IPS-18a (cell line): ENCODE results near the gene TIGD3.
A peak's percentile ranks its signal among the peaks of the same experiment; 100 is the strongest.

Source experiments
- H3K27ac ChIP-seq: one replicate; pipeline ENCODE4 v1.5.1; 2013; ENCODE audit warnings: low read length
- H3K27me3 ChIP-seq: one replicate; pipeline ENCODE4 v1.6.1; 2013; ENCODE audit warnings: mild to moderate bottlenecking, low read length; ENCODE audit not compliant: control insufficient read depth, insufficient read depth
- H3K36me3 ChIP-seq: one replicate; pipeline ENCODE4 v1.6.1; 2013; ENCODE audit warnings: low read depth, low read length; ENCODE audit not compliant: control insufficient read depth
- H3K4me1 ChIP-seq: one replicate; pipeline ENCODE4 v1.6.1; 2013; ENCODE audit warnings: low read depth, low read length; ENCODE audit not compliant: control insufficient read depth
- H3K4me3 ChIP-seq: one replicate; pipeline ENCODE4 v1.5.1; 2013; ENCODE audit warnings: low read length
- H3K9ac ChIP-seq: one replicate; pipeline ENCODE4 v1.6.1; 2013; ENCODE audit warnings: mild to moderate bottlenecking, low read length, moderate library complexity
- H3K9me3 ChIP-seq: one replicate; pipeline ENCODE4 v1.6.1; 2013; ENCODE audit warnings: low read depth, low read length; ENCODE audit not compliant: control insufficient read depth

The TIGD3 gene

GRCh38 chr11:65355013-65355775 is 643 bp downstream of the TIGD3 start:
- Histone ChIP-seq H3K9me3 (no peaks in the 10 kb centered on the region), H3K27ac (no peak overlapping the region), H3K27me3 (peaks cover 24% of the 10 kb centered on the region), H3K9ac (no peak overlapping the region), H3K4me1 (peaks cover 7% of the 10 kb centered on the region), H3K36me3 (peaks cover 18% of the 10 kb centered on the region), H3K4me3 (peak overlapping the region; percentile 59)

- Histone ChIP-seq H3K9ac (no peak overlapping the region), H3K27me3 (peaks cover 24% of the 10 kb centered on the region), H3K4me3 (peak overlapping the region; percentile 59)
Observed at GRCh38 chr11:65355776-65356393, 1.3 kb downstream of the TIGD3 start.

GRCh38 chr11:65356394-65356972 is 1.9 kb downstream of the TIGD3 start:
- Histone ChIP-seq H3K36me3 (peaks cover 5% of the 10 kb centered on the region), H3K9ac (no peak overlapping the region), H3K27ac (no peak overlapping the region), H3K4me1 (peaks cover 7% of the 10 kb centered on the region), H3K4me3 (no peak overlapping the region), H3K27me3 (peaks cover 24% of the 10 kb centered on the region), H3K9me3 (no peaks in the 10 kb centered on the region)

More at GRCh38 chr11:65355776-65356393, 1.3 kb downstream of the TIGD3 start:
- Histone ChIP-seq H3K27ac (no peak overlapping the region), H3K36me3 (peaks cover 11% of the 10 kb centered on the region), H3K9me3 (no peaks in the 10 kb centered on the region), H3K4me1 (peaks cover 7% of the 10 kb centered on the region)

GRCh38 chr11:65357856-65358356 is 3.4 kb downstream of the TIGD3 start:
- Histone ChIP-seq H3K9me3 (no peaks in the 10 kb centered on the region), H3K4me3 (no peak overlapping the region), H3K27me3 (peaks cover 24% of the 10 kb centered on the region), H3K9ac (no peak overlapping the region), H3K36me3 (no peaks in the 10 kb centered on the region), H3K27ac (no peak overlapping the region), H3K4me1 (peaks cover 7% of the 10 kb centered on the region)

- Histone ChIP-seq H3K9ac (no peak overlapping the region), H3K4me3 (no peak overlapping the region), H3K27ac (no peak overlapping the region), H3K9me3 (no peaks in the 10 kb centered on the region), H3K4me1 (no peaks in the 10 kb centered on the region), H3K36me3 (no peaks in the 10 kb centered on the region), H3K27me3 (peaks cover 2% of the 10 kb centered on the region)
Observed at GRCh38 chr11:65362320-65362931, 7.9 kb downstream of the TIGD3 start.

GRCh38 chr11:65362966-65363365 is 8.4 kb downstream of the TIGD3 start:
- Histone ChIP-seq H3K9ac (no peak overlapping the region), H3K4me1 (no peaks in the 10 kb centered on the region)

GRCh38 chr11:65363770-65364169 is 9.2 kb downstream of the TIGD3 start:
- no peak overlapping the region for H3K4me3 ChIP-seq
- no peak overlapping the region for H3K9ac ChIP-seq
- no peaks in the 10 kb centered on the region for H3K36me3 ChIP-seq
- no peaks in the 10 kb centered on the region for H3K9me3 ChIP-seq
- no peaks in the 10 kb centered on the region for H3K27me3 ChIP-seq
- no peak overlapping the region for H3K27ac ChIP-seq
- no peaks in the 10 kb centered on the region for H3K4me1 ChIP-seq

More at GRCh38 chr11:65362966-65363365, 8.4 kb downstream of the TIGD3 start:
- Histone ChIP-seq H3K27me3 (no peaks in the 10 kb centered on the region), H3K4me3 (no peak overlapping the region), H3K27ac (no peak overlapping the region), H3K36me3 (no peaks in the 10 kb centered on the region), H3K9me3 (no peaks in the 10 kb centered on the region)

- no peak overlapping the region for H3K27ac ChIP-seq
- H3K9ac ChIP-seq: no peak overlapping the region
- H3K27me3 ChIP-seq: no peaks in the 10 kb centered on the region
Observed at GRCh38 chr11:65366340-65366773, 11.8 kb downstream of the TIGD3 start.

GRCh38 chr11:65370659-65371049 is 16.1 kb downstream of the TIGD3 start:
- Histone ChIP-seq H3K4me3 (no peak overlapping the region), H3K9ac (no peak overlapping the region), H3K9me3 (no peaks in the 10 kb centered on the region), H3K36me3 (no peaks in the 10 kb centered on the region), H3K4me1 (no peaks in the 10 kb centered on the region), H3K27me3 (no peaks in the 10 kb centered on the region), H3K27ac (no peak overlapping the region)

More at GRCh38 chr11:65366340-65366773, 11.8 kb downstream of the TIGD3 start:
- no peaks in the 10 kb centered on the region for H3K36me3 ChIP-seq
- H3K9me3 ChIP-seq: no peaks in the 10 kb centered on the region
- no peaks in the 10 kb centered on the region for H3K4me1 ChIP-seq
- H3K4me3 ChIP-seq: no peak overlapping the region

GRCh38 chr11:65373839-65374580 is 19.5 kb downstream of the TIGD3 start:
- Histone ChIP-seq H3K4me3 (no peak overlapping the region), H3K27me3 (no peaks in the 10 kb centered on the region), H3K9me3 (no peaks in the 10 kb centered on the region), H3K27ac (no peak overlapping the region), H3K9ac (no peak overlapping the region), H3K4me1 (no peaks in the 10 kb centered on the region), H3K36me3 (no peaks in the 10 kb centered on the region)

GRCh38 chr11:65375012-65375411 is 20.5 kb downstream of the TIGD3 start:
- Histone ChIP-seq H3K27ac (no peak overlapping the region), H3K4me1 (no peaks in the 10 kb centered on the region), H3K36me3 (no peaks in the 10 kb centered on the region), H3K27me3 (no peaks in the 10 kb centered on the region), H3K9ac (no peak overlapping the region), H3K4me3 (no peak overlapping the region), H3K9me3 (no peaks in the 10 kb centered on the region)
